GM21737 (cell line): ENCODE data around the gene MYH3.

Experiments used
- ATAC-seq: cut with Tn5 transposase; IDR thresholded peaks from one replicate; pipeline ENCODE4 v1.9.1; 2021; ENCODE audit warnings: mild to moderate bottlenecking, moderate library complexity; ENCODE audit not compliant: unreplicated experiment

The MYH3 gene

DNA sequence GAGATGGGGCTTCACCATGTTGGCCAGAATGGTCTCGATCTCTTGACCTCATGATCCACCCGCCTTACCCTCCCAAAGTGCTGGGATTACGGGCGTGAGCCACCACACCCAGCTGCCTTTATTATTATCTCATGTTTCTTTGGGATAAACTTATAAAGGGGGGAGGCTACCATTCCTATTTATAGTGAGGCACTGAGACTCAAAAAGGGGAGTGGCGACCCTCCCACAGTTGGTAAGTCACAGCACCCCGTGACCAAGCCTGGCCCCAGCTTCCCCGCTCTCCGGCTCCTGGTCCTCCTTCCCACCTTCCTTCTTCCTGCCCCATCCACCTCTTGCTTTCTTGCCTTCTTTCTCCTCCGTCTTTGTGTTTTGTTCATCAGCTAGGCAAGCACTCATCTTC is 5.2 kb downstream of the MYH3 start:
- no peak for ATAC-seq

- no peak for ATAC-seq
These were observed 7.5 kb downstream of the MYH3 start for GRCh38 chr17:10649602-10650001.

GRCh38 chr17:10648956-10649355 is 8.2 kb downstream of the MYH3 start:
- no peak for ATAC-seq

DNA sequence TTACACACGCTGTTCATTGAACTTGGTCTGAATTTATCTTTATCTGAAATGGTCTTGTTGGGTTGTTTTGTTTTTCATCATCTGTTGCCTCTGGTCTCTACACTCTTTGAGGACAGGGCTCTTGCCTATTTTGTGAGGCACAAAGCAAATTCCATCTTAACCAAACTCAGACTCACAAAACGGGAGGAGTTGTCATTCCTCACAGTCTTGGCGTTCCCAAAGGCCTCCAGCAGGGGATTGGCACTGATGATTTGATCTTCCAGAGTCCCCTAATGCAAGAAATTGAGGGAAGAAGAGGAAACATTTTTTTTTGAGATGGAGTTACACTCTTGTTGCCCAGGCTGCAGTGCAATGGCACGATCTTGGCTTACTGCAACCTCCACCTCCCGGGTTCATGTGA is 8.7 kb downstream of the MYH3 start:
- no peak for ATAC-seq

GRCh38 chr17:10646392-10646990 is 10.6 kb downstream of the MYH3 start:
- ATAC-seq, result peak; percentile 54

DNA sequence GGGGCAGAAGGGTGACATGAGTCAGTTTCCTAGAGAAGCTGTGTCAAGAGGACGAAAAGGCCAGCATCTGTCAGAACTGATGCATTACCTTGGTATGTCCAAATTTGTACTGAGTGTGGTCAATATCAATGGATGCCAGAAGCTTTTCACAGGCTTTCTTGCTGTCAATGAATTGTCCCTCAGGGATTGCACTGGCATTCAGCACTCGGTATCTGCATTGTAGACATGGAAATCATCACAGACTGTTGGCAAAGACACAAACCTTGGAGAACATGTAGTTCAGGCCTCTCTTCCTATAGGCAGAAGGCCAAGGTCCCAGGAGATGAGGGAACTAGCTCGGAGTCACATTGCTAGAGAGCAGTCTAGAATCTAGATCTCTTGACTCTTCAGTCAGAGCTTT is 16.6 kb downstream of the MYH3 start:
- ATAC-seq, result no peak

GRCh38 chr17:10638151-10638550 is 19.0 kb downstream of the MYH3 start:
- no peak for ATAC-seq

GRCh38 chr17:10635290-10635689 is 21.8 kb downstream of the MYH3 start:
- no peak for ATAC-seq

DNA sequence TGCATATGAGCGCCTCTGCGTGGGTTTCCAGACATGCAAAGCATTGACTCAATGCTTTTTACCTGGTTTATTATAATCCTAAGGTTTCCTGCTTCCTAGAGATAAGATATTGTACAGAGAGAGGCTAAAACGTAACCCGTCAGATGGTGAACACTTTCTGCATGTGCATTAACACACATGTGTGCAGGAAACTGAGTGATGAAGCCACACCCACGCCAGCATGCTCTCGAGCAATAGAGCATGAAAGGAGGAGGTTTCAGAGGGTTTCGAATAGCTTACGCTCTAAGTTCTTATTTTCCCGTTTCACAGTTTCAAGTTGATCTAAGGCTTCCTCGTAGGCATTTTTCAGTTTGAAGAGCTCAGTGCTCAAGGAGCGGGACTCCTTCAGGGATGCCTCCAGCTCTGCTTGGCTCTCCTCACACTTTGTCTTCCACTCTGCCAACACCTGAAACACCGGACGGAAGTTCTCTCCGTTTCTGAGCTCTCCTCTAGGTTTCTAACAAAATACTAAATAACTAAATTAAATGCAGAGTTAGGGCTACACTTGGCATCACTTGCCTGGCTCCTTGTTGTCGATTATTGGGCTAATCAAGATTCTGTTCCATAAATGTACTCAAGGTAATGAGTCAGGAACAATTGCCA is 23.2 kb downstream of the MYH3 start:
- peak; percentile 95 for ATAC-seq

DNA sequence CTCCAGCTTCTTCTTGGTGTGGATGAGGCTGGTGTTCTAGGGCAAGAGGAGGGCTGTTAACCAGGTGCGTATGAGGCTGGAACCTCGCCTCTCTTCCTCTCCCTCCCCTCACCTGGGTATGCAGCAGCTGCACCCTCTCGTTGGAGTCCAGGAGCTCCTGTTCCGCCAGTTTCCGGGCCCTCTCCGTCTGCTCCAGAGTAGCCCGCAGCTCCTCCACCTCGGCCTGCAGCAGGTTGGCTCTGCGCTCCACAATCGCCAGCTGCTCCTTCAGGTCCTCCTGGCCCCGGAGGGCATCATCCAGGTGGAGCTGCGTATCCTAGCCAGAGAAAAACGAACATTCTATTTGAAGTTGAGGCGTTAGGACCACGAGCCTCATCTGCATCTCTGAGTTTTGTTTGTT is 25.4 kb downstream of the MYH3 start:
- ATAC-seq, result no peak

DNA sequence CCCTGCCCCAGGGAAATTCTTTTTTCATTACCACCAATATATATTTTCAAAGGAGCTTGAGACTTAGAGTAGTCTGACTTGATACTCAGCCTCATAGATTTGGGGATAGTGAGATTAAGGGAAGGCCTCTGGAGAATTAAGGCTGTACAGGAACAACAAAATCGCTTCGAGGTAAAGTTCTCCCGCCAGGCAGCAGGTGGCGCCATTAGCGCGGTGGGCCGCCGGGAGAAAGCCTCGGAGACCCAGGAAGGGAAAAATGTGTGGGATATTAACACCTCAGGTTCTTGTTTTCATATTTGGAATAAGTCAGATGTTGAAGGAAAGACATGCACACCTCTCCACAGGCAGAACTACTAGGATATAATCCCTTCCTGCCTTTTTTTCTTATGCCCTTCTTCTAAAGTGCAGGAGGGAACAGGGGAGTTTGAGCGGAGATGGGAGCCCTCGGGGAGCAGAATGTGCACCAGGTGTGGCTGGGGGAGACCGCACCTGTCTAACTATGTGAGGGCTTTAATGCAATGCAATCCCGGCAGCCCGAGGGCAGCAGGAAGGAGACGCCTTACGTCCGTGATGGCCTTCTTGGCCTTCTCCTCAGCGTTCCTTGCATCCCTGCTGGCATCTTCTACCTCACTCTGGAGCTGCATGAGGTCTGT is 25.9 kb downstream of the MYH3 start:
- no peak for ATAC-seq

DNA sequence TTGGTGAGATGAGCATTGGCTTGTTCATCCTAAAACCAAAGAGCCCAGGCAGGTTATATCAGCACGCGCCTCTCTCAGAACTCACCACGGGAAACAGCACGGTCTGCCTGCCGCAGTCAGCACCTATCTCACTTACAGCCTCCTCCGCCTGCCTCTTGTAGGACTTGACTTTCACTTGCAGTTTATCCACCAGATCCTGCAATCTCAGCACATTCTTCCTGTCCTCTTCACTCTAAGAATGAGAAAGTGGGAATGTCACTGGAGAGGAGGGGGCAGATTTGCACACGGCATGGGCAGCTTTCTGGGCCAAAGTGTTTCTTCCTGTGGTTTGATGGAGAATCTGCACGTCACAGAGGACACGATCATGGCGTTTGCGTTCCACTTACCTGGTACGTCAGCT is 27.4 kb downstream of the MYH3 start:
- ATAC-seq, result no peak

- no peak for ATAC-seq
These were observed 28.4 kb downstream of the MYH3 start for GRCh38 chr17:10628756-10629155.

DNA sequence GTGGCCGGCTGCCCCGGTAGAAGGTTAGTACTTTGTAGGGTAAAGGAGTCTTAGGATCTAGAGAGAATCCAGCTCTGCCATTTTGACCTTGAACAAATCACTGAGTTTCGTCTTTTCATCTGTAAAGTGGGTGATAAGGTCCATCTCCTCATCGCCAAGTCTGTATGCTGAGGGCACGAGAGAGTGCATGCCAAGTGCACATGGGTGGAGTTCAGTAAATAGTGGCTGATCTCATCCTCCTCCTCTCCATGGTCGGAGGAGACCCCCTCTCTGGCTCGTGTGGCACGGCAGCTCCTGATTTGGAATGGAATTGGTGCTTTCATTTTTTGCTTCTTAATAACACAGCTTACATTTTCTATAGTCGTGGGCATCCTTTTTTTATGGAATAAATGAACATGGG is 30.7 kb downstream of the MYH3 start:
- ATAC-seq, result no peak

- ATAC-seq, result no peak
These were observed 32.1 kb downstream of the MYH3 start for GRCh38 chr17:10624969-10625368.

- ATAC-seq, result no peak
These were observed 33.3 kb downstream of the MYH3 start for GRCh38 chr17:10623737-10624338.

DNA sequence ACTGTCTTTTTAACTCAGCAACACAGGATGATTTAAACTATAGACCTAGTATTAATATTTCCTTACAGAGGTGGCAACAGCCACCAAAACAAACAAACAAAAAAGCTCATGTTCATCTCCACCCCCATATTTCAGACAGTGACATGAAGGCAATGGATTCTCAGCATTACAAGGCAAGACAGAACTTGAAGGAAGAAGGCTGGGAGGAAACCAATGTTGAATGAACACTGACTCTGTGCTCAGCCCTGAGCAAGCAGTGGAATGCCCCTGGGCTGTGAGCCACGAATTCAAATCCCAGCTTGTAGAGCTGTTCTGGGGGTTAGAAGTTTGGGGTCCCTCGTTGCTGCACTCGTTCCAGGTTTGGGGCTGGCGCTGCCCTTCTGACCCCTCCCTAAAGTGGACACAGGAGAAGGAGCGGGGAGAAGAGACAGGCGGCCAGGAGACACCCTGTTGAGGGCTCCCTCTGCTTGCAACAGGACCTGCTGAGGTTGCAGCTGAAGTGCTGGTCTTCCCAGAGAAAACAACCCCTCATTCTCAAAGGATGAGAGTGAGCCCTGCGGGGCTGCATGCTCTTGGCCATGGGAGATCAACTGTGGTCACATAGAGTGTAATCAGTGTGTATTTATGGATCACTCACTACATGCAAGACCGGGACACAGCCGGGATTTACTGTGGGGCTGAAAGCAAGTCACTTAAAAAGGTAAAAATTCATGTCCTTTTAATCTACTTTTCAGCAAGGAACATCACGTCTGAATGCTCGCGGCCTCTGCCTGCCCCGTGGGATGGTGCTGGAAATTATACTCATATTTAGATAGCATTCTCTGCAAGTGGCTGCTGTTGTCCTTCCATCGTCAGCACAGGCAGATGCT is 34.3 kb downstream of the MYH3 start:
- ATAC-seq, result no peak

- ATAC-seq, result no peak
These were observed 35.7 kb downstream of the MYH3 start for GRCh38 chr17:10621397-10621796.

- ATAC-seq, result no peak
These were observed 36.3 kb downstream of the MYH3 start for GRCh38 chr17:10620823-10621222.

DNA sequence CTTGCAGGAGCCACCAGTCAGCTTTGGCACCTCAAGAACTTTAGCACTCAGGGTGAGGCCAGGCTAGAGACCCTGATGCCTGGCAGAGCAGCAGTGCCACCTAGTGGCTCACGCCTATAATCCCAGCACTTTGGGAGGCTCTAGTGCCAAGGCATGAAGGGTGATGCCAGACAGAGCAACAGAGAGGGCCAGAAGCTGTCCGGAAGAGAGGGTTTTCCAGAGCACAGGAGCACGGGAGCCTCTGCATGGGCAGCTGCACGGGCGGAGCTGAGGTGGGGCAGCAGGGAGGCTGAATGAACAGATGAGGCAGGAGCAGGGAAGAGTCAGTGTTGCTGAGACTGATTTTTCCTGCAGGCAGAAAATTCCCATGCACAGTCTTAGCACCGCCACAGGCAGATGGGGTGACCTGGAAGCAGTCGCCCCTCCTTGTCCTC is 38.9 kb downstream of the MYH3 start:
- peak; percentile 70 for ATAC-seq

- no peak for ATAC-seq
These were observed 40.0 kb downstream of the MYH3 start for GRCh38 chr17:10617120-10617505.
